Left renal pelvis (tissue), 4 donors: Measurements from ENCODE around the gene KRTAP20-3. TPM values are rescaled to one million over a fixed set of nuclear protein-coding genes. Genes with fewer than 3 reads are reported as not detected.

ENCODE experiments used
- DNase-seq, 4 donors: peaks; one replicate each; pipeline ENCODE4 v3.0.0-alpha.2; 2013; ENCODE audit warnings: low read depth in 4 of 4, low spot score in 3 of 4
- polyA plus RNA-seq, 4 donors: library from polyadenylated mRNA; unstranded; fragments of 120-200 nt; gene quantifications; one replicate each; pipeline ENCODE4 v1.2.1, GENCODE V29; 2013; ENCODE audit not compliant: insufficient read length in 4 of 4

Gene KRTAP20-3
- polyA plus RNA-seq = not detected

DNA sequence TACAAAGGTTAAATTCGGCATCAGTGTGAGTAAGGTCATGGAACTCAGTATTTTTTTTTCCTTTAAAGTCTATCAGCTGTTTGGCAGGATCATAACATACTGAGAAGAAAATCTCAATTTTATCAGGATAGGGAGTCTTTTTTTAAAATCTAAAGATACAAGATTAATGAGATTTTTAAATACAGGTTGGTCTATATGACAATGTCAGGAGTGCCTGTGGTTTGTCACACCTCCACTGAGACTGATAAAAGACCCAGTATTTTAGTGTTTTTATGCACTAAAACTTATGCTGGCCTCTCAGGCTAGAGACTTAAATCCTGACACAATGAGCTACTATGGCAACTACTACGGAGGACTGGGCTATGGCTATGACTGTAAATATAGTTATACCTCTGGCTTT is at the start of gene KRTAP20-3:
Gene KRTAP20-3 (plus strand): TSS at position 301 of the 400 bp plus-strand sequence.
- DNase-seq = no peak

DNA sequence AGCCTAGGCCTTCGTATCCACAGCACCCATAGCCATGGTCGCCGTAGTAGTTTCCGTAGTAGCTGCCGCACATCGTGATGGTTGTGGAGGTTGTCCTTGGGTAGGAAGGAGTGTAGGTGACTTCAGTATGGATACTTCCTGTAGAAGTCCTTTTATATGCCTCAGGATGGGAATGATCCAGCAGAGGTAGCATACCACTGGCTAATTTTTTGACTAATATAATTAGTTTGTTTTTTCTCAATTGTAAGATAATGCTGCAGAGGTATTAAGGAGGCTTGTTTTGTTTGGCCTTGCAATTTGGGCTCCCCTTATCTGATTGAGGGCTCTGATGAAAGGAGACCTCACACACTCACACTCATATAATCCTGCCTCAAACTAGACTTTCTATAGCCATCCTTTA is 43.9 kb upstream of the KRTAP20-3 start, which contains the start of gene KRTAP6-2:
Gene KRTAP6-2 (minus strand): TSS at position 101 of the 400 bp plus-strand sequence. CDS start 28 bp downstream, at position 73.
- no peak for DNase-seq

- no peak for DNase-seq
These were observed 41.9 kb upstream of the KRTAP20-3 start, which contains the start of gene KRTAP22-1 for GRCh38 chr21:30600787-30601186. TSS of gene KRTAP22-1 (plus strand) at chr21:30601087.

DNA sequence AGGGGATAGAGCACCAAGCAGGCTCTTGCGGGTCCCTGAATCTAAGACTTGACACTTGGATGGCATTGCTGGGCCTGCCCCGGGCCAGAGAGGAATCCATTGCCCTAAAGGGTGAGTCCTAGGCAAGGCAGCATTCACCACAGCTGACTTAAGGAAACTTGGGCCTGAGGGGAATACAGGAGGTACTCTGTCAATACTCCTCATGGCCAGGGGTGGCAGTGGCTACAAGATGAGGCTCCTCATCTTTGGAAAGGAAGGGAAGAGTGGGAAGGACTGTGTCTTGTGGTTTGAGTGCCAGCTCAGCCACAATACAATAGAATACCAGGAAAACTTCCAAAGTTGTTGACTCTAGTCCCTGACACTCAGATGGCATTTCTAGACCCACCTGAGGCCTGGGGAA is 36.7 kb upstream of the KRTAP20-3 start:
- no peak for DNase-seq

DNA sequence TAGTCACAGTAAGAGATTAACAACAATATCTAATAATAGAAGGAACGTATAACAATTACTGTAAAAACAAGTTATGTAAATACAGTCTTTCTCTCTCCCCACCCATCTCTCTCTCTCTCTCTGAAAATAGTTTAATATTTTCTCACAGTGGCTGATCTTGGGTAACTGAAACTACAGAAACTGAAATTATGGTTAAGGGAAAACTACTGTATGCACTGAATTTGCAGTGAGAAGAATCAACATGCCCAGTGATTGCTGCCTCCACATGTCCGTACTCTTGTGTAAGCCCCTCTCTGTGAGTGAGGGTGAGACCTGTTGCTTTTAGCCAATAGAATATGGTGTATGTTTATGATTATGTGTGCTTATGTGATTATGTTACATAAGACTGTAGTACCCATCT is 30.5 kb upstream of the KRTAP20-3 start:
- no peak for DNase-seq

DNA sequence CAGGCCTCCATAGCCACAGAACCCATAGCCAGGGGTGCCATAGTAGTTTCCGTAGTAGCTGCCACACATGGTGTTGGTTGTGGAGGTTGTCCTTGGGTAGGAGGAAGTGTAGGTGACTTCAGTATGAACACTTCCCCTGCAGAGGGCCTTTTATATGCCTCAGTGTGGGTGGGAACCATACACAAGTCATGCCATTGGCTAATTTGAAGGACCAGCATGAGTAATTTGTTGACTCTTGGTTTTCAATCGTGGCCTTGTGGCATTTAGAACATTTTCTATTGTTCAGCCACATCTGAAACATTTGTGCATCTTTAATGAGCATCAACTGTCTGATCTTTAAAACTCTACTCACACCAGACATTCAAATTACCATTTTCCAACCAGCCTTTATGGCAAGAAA is 28.8 kb upstream of the KRTAP20-3 start, which contains the start of gene KRTAP6-1:
Gene KRTAP6-1 (minus strand): TSS at position 95 of the 400 bp plus-strand sequence. CDS start 26 bp downstream, at position 69.
- no peak for DNase-seq

- no peak for DNase-seq
These were observed 27.5 kb upstream of the KRTAP20-3 start for GRCh38 chr21:30615199-30615598.

- no peak for DNase-seq
These were observed 26.5 kb upstream of the KRTAP20-3 start, which contains the start of gene KRTAP20-1 for GRCh38 chr21:30616125-30616524. TSS of gene KRTAP20-1 (plus strand) at chr21:30616425. CDS start at chr21:30616455, 30 bp downstream.

DNA sequence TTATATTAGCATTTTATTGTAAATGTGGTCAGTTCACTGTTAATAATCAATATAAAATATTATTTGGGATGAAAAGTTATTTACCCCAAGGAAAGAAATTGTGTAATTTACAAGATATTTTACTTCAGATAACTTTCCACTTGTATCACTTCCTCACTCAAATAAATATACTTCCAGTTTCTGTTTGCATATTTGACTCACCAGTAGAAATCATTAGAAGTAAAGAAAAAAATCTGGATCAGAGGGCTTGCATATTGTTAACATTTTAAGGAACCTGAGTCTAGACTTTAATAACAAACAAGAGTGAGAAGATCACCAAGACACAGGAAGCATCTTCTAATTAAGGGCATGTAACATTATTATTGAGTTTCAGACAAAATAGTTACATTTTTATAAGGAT is 22.6 kb upstream of the KRTAP20-3 start:
- no peak for DNase-seq

DNA sequence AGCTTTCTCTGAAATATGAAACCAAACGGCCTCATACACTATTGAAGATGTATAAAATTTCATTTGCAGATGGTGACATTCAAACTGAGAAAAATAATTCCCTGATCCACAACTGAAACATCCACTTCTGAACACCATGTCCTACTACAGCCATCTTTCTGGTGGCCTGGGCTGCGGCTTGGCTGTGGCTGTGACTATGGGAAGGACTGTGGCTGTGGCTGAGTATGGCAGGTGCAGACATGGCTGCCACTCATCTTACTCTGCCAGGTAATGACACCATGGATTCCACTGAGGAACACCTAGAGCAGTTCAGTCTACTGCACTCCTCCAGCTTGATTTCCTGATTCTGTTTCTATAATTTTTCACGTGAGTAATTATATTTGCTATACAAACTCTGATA is 22.1 kb upstream of the KRTAP20-3 start, which contains the start of gene KRTAP20-4:
Gene KRTAP20-4 (plus strand): TSS at position 106 of the 400 bp plus-strand sequence.
- DNase-seq = no peak

DNA sequence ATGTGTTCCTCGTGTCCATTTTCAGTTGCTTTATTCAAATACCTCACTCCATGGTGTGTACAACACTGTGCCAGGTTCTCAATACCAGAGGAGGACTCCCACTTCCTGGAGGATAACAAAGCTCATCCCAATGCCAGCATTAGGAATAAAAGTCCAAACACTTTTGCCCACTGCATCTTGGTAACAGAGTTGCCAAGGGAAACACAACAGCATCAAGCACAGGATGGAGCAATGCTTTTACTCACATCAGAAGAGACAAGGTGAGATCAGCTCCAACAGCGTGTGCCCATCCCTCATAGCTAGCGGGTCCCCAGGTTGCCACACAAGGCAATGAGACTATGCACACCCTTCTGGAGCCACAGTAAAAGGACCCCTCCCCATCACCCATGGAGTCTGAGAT is 19.3 kb upstream of the KRTAP20-3 start:
- no peak for DNase-seq

- no peak for DNase-seq
These were observed 17.1 kb upstream of the KRTAP20-3 start for GRCh38 chr21:30625449-30626165.

- no peak for DNase-seq
These were observed 14.6 kb upstream of the KRTAP20-3 start for GRCh38 chr21:30628109-30628508.

DNA sequence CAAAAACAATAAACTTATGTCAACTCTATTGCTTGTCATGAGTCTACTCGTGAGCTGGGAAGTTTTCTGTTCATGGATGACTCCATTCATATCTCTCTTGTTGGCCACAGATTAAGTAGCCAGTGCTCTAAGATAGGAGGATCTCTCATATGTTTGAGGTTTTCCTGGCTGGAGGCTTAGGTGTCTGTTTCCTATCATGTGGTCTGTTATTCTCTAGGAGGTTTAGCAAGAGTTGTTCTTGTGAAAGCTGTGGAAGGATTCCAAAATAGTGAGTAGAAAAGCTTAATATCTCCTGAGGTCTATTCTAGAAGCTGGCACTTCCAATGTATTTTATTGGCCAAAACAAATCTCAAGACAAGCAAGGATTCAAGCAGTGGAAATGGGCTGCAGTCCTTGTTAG is 13.5 kb upstream of the KRTAP20-3 start:
- no peak for DNase-seq

- no peak for DNase-seq
These were observed 7.8 kb upstream of the KRTAP20-3 start, which contains the start of gene KRTAP20-2 for GRCh38 chr21:30634906-30635305. TSS of gene KRTAP20-2 (plus strand) at chr21:30635206. CDS start at chr21:30635264, 58 bp downstream.

GRCh38 chr21:30638686-30639085 is 4.0 kb upstream of the KRTAP20-3 start:
- DNase-seq = no peak

- DNase-seq = no peak
These were observed 4.3 kb downstream of the KRTAP20-3 start for GRCh38 chr21:30646904-30647414.

DNA sequence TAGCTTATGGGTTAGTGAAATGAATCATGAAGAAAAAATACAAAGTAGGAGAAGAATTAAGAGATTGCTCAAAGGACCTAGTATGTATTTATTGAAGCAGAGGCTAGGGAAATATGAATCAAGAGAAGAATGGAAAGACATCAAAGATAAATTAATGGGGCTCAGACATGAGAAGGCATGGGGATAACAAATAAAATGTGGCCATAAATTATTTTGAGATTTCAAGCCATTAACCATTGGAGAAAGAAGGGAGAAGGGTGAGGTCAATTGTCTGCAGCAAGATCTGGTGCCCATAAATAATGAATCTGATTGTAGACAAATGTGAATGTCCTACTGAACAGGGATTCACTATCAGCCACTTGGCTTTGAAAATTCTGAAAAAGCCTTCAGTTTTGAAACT is 10.2 kb downstream of the KRTAP20-3 start:
- DNase-seq = no peak

DNA sequence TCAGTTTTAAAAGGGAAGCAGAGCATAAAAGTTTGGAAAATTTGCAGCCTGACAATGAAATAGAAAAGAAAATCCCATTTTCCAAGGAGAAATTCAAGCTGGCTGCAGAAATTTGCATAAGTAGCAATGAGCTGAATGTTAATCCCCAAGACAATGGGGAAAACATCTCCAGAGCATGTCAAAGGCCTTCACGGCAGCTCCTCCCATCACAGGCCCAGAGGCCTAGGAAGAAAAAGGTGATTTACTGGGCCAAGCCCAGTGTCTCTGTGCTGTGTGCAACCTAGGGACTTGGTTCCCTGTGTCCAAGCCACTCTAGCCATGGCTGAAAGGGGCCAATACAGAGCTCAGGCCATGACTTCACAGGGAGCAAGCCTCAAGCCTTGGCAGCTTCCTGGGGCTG is 26.1 kb downstream of the KRTAP20-3 start:
- no peak for DNase-seq

GRCh38 chr21:30672985-30673650 is 30.5 kb downstream of the KRTAP20-3 start:
- DNase-seq = no peak

DNA sequence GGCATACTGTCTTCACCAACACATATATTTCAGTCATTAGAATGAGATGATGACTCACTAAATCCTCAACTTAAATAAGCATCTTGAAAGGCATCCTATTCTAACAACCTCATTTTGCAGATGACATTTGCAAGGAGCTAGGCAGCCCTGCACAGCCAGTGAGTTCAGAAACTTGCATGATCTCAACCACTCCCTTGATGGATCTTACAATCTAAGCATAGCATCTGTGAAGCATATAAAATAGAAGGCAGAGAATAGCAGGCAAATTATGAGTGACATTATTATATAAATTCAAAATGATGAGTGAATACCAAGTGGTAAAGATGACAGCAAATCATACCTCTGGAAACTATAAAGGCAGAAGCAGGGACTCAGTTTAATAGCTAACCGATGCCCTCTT is 31.6 kb downstream of the KRTAP20-3 start:
- DNase-seq = no peak
